ENCODE results near the gene NR2F1.
"Not testable (repeated sequence)": the region's sequence is repeated elsewhere in the genome, so short reads cannot be mapped to it uniquely, and the experiment has no call there.

NR2F1 gene

GRCh38 chr5:93582677-93583438, at the start of gene NR2F1:
Gene NR2F1, plus strand, starts transcription at chr5:93583222. Its CDS starts 1,802 bp downstream, at chr5:93585024.
- DNase-seq, result peak; percentile 56

- no peak for DNase-seq
These were observed 37.1 kb upstream of the NR2F1 start for GRCh38 chr5:93545872-93546271.

GRCh38 chr5:93549594-93549993, 33.4 kb upstream of the NR2F1 start:
- DNase-seq, result not testable (repeated sequence)

- no peak for DNase-seq
These were observed 25.9 kb upstream of the NR2F1 start for GRCh38 chr5:93557021-93557604.

GRCh38 chr5:93566091-93566490, 16.9 kb upstream of the NR2F1 start:
- DNase-seq, result no peak

GRCh38 chr5:93567424-93567823, 15.6 kb upstream of the NR2F1 start:
- DNase-seq, result no peak

GRCh38 chr5:93569300-93570160, 13.5 kb upstream of the NR2F1 start:
- DNase-seq, result no peak

GRCh38 chr5:93570294-93571113, 12.5 kb upstream of the NR2F1 start:
- no peak for DNase-seq

GRCh38 chr5:93571114-93571949, 11.7 kb upstream of the NR2F1 start:
- DNase-seq, result no peak

- no peak for DNase-seq
These were observed 10.9 kb upstream of the NR2F1 start for GRCh38 chr5:93572101-93572607.

- DNase-seq, result peak; percentile 31
These were observed 10.2 kb upstream of the NR2F1 start for GRCh38 chr5:93572608-93573353.

GRCh38 chr5:93573354-93574351, 9.4 kb upstream of the NR2F1 start:
- peak; percentile 38 for DNase-seq

- no peak for DNase-seq
These were observed 8.3 kb upstream of the NR2F1 start for GRCh38 chr5:93574491-93575305.

GRCh38 chr5:93575461-93576414, 7.3 kb upstream of the NR2F1 start:
- DNase-seq, result no peak

GRCh38 chr5:93576994-93577853, 5.8 kb upstream of the NR2F1 start:
- DNase-seq, result no peak

Data from NCI-H524 treated with DMSO at 0.1 percent for 48 hours (cell line).